MM.1S (cell line): Measurements from ENCODE around the gene SERPINI1.

Source experiments
- DNase-seq: peaks from one replicate; pipeline ENCODE4 v3.0.0-alpha.2; 2015
- H2AFZ ChIP-seq: fragments of 300-600 bp; sonication (generic); 2 replicates; pipeline ENCODE4 v1.6.0; 2016; ENCODE audit warnings: antibody characterized with exemption, low read length
- H3F3A ChIP-seq: fragments of 300-600 bp; sonication (generic); 2 replicates; pipeline ENCODE4 v1.6.1; 2016; ENCODE audit warnings: mild to moderate bottlenecking, antibody characterized with exemption, low read length, moderate library complexity, mixed read lengths; ENCODE audit not compliant: insufficient read depth
- H3K27ac ChIP-seq: fragments of 300-600 bp; sonication (generic); 2 replicates; pipeline ENCODE4 v1.5.1; 2016; ENCODE audit warnings: mild to moderate bottlenecking, low read length
- H3K27me3 ChIP-seq: fragments of 300-600 bp; sonication (generic); replicated peaks from 2 replicates; pipeline ENCODE4 v1.6.0; 2016; ENCODE audit warnings: low read length; ENCODE audit not compliant: insufficient read depth
- H3K36me3 ChIP-seq: fragments of 300-600 bp; sonication (generic); replicated peaks from 2 replicates; pipeline ENCODE4 v1.6.1; 2016; ENCODE audit warnings: mild to moderate bottlenecking, low read length, mixed read lengths; ENCODE audit not compliant: insufficient read depth
- H3K4me1 ChIP-seq: fragments of 300-600 bp; sonication (generic); 2 replicates; pipeline ENCODE4 v1.6.1; 2016; ENCODE audit warnings: low read length, mixed read lengths
- H3K4me2 ChIP-seq: fragments of 300-600 bp; sonication (generic); 2 replicates; pipeline ENCODE4 v1.6.0; 2016; ENCODE audit warnings: low read depth, low read length
- H3K4me3 ChIP-seq: fragments of 300-600 bp; sonication (generic); 2 replicates; pipeline ENCODE4 v1.5.1; 2016; ENCODE audit warnings: low read length, mixed read lengths
- H3K79me2 ChIP-seq: fragments of 300-600 bp; sonication (generic); 2 replicates; pipeline ENCODE4 v1.6.1; 2016; ENCODE audit warnings: mixed run types, low read length, mixed read lengths
- H3K9ac ChIP-seq: fragments of 300-600 bp; sonication (generic); 2 replicates; pipeline ENCODE4 v1.6.1; 2016; ENCODE audit warnings: low read length, mixed read lengths
- H3K9me2 ChIP-seq: fragments of 300-600 bp; sonication (generic); replicated peaks from 2 replicates; pipeline ENCODE4 v1.6.1; 2016; ENCODE audit warnings: mild to moderate bottlenecking, low read length, mixed read lengths; ENCODE audit not compliant: insufficient read depth
- H3K9me3 ChIP-seq: fragments of 300-600 bp; sonication (generic); replicated peaks from 2 replicates; pipeline ENCODE4 v1.6.1; 2016; ENCODE audit warnings: mild to moderate bottlenecking, low read length, mixed read lengths; ENCODE audit not compliant: insufficient read depth
- H4K20me1 ChIP-seq: fragments of 300-600 bp; sonication (generic); 2 replicates; pipeline ENCODE4 v1.6.1; 2016; ENCODE audit warnings: mild to moderate bottlenecking, low read length, moderate library complexity, mixed read lengths; ENCODE audit not compliant: insufficient read depth
- EZH2 ChIP-seq: fragments of 300-600 bp; sonication (generic); optimal IDR thresholded peaks from 2 replicates; pipeline ENCODE3; 2017; ENCODE audit warnings: low read depth, mild to moderate bottlenecking, antibody characterized with exemption, low read length, mixed read lengths
- EZH2phosphoT487 ChIP-seq: fragments of 300-600 bp; sonication (generic); IDR thresholded peaks from 2 replicates; pipeline ENCODE4 v1.6.1; 2018; ENCODE audit warnings: antibody characterized with exemption, low read length
- TF ChIP-seq, protein P1 (sequence below): fragments of 300-600 bp; sonication (generic); IDR thresholded peaks from 2 replicates; pipeline ENCODE4 v1.5.1; 2016; ENCODE audit warnings: antibody characterized with exemption, low read length, mixed read lengths

SERPINI1 gene

DNA sequence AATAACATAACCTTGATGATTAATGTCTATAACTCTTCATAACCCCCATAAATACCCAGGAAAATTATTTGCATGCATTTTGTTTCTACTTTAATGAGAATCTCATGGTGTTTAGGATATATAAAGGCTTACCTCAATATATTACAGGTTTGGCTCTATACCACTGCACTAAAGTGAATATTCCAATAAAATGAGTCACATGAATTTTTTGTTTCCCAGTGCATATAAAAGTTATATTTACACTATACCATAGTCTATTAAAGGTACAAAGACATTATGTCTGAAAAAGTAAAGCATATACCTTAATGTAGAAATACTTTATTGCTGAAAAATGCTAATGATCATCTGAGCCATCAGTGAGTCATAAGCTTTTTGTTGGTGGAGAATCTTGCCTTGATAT, 74.7 kb downstream of the SERPINI1 start:
- no peak for DNase-seq
- TF ChIP-seq EZH2phosphoT487 (no peak), EZH2 (no peak)
- TF ChIP-seq, protein P1, sequence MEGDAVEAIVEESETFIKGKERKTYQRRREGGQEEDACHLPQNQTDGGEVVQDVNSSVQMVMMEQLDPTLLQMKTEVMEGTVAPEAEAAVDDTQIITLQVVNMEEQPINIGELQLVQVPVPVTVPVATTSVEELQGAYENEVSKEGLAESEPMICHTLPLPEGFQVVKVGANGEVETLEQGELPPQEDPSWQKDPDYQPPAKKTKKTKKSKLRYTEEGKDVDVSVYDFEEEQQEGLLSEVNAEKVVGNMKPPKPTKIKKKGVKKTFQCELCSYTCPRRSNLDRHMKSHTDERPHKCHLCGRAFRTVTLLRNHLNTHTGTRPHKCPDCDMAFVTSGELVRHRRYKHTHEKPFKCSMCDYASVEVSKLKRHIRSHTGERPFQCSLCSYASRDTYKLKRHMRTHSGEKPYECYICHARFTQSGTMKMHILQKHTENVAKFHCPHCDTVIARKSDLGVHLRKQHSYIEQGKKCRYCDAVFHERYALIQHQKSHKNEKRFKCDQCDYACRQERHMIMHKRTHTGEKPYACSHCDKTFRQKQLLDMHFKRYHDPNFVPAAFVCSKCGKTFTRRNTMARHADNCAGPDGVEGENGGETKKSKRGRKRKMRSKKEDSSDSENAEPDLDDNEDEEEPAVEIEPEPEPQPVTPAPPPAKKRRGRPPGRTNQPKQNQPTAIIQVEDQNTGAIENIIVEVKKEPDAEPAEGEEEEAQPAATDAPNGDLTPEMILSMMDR = no peak

DNA sequence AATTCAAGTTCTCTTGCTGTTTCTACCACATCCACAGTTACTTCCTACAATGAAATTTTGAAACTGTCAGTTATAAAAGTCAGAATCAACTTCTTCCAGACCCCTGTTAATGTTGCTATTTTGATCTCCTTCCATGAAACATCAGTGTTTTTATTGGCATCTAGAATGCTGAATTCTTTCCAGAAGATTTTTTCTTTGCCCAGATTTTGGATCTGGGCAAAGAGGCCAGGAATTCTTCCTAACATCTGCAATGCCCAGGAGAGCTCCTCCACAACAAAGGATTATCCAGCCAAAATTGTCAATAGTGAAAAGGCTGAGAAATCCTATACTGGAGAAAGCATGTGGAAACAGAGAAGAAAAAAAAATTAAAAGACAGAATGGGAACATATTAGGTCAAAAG, 75.5 kb downstream of the SERPINI1 start:
- Histone ChIP-seq H3K4me2 (no peak overlapping the region), H3K9me2 (no peaks in the 10 kb centered on the region), H3K36me3 (no peaks in the 10 kb centered on the region), H2AFZ (no peak overlapping the region), H3F3A (no peaks in the 10 kb centered on the region), H3K4me3 (no peak overlapping the region), H3K27ac (no peak overlapping the region), H3K79me2 (no peaks in the 10 kb centered on the region), H4K20me1 (no peaks in the 10 kb centered on the region), H3K9ac (no peak overlapping the region), H3K4me1 (no peaks in the 10 kb centered on the region), H3K9me3 (no peaks in the 10 kb centered on the region), H3K27me3 (no peaks in the 10 kb centered on the region)
- no peak for DNase-seq
- TF ChIP-seq EZH2 = no peak
- TF ChIP-seq, protein P1 = no peak
- TF ChIP-seq EZH2phosphoT487 = no peak

More for the DNA sequence above, 74.7 kb downstream of the SERPINI1 start:
- Histone ChIP-seq H3K9me2 (no peaks in the 10 kb centered on the region), H3K27me3 (no peaks in the 10 kb centered on the region), H3K4me2 (no peak overlapping the region), H3K27ac (no peak overlapping the region), H3K9me3 (no peaks in the 10 kb centered on the region), H3K36me3 (no peaks in the 10 kb centered on the region), H3K4me1 (no peaks in the 10 kb centered on the region), H3K79me2 (no peaks in the 10 kb centered on the region), H3K9ac (no peak overlapping the region), H3K4me3 (no peak overlapping the region), H2AFZ (no peak overlapping the region), H3F3A (no peaks in the 10 kb centered on the region), H4K20me1 (no peaks in the 10 kb centered on the region)

DNA sequence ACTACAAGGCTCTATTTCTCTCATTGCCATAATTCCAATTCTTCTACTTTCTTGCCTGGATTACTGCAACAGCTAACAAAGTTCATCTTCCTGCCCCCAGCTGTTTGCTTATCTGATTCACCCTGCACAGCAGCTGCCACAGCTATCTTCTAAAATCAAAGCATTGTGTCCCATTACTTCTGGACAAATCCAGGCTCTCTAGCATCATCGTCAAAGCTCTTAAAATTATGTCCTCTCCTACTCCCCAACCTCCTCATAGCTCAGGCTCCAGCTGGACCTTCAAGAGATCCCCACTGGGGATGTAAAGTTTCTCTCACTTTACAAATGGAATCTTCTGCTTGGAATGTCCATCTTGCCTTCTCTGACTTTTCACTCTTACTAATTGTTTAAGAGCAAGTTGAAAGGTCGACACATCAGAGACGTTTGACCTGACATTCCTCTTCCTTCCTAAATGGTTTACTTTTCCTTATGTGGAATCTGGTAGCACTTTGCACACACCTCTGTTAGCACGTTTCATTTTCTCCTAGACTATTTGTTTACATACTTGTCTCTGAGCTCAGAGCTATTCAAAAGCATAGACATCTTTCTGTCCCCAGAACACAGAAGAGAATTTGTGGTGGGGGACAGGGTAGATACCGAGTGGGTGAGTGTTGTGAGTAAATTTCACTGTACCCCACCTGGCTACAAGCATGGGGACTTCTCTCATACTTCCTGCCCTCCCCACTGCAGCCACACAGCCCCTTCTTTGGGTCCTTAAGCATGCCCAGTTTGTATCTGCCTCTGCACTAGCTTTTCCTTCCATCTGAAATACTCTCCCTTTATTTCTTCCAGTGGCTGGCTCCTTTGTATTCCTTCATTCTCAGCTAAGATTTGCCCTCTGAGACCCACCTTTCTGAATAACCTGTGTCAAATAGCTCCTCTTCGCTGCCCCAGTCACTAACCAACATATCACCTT, 77.9 kb downstream of the SERPINI1 start:
- TF ChIP-seq, protein P1 = no peak
- TF ChIP-seq EZH2 (no peak), EZH2phosphoT487 (no peak)
- Histone ChIP-seq H2AFZ (no peak overlapping the region), H3K27ac (no peak overlapping the region), H3K4me3 (no peak overlapping the region), H3K79me2 (no peaks in the 10 kb centered on the region), H3F3A (no peaks in the 10 kb centered on the region), H3K4me2 (no peak overlapping the region), H3K9me3 (no peaks in the 10 kb centered on the region), H3K9me2 (no peaks in the 10 kb centered on the region), H3K27me3 (no peaks in the 10 kb centered on the region), H3K9ac (no peak overlapping the region), H3K36me3 (no peaks in the 10 kb centered on the region), H3K4me1 (no peaks in the 10 kb centered on the region), H4K20me1 (no peaks in the 10 kb centered on the region)
- DNase-seq = no peak
